Psoas muscle (tissue), 8 donors: Measurements from ENCODE around the gene ZNF385C. TPM values are rescaled to one million over a fixed set of nuclear protein-coding genes. Genes with fewer than 3 reads are reported as not detected.

Experiments
- ATAC-seq, 4 donors: fragments of 200-7000 bp; cut with Tn5 transposase; one replicate each; pipeline ENCODE4 v1.9.1; 2020; ENCODE audit warnings: moderate library complexity in 3 of 4, mild to moderate bottlenecking in 2 of 4
- DNase-seq, 2 donors: peaks; one replicate each; pipeline ENCODE4 v3.0.0-alpha.2; 2020
- H3K27ac ChIP-seq: fragments of 200-600 bp; one replicate; pipeline ENCODE4 v1.8.0; 2022
- H3K27me3 ChIP-seq, 3 donors: fragments of 200-600 bp in 1 of 3; one replicate each; pipeline versions ENCODE4 v1.6.1 to v1.8.0; 2013 to 2022; ENCODE audit warnings: low read length in 2 of 3, mild to moderate bottlenecking in 2 of 3, moderate library complexity in 1 of 3; ENCODE audit not compliant: insufficient read depth in 3 of 3
- H3K36me3 ChIP-seq, 2 donors: fragments of 200-600 bp in 1 of 2; one replicate each; pipeline versions ENCODE4 v1.6.1 to v1.8.0; 2013 to 2022; ENCODE audit warnings: low read depth in 1 of 2, mild to moderate bottlenecking in 1 of 2, moderate library complexity in 1 of 2; ENCODE audit not compliant: insufficient read depth in 1 of 2
- H3K4me1 ChIP-seq: fragments of 200-600 bp; one replicate; pipeline ENCODE4 v1.8.0; 2022
- H3K4me3 ChIP-seq: fragments of 200-600 bp; one replicate; pipeline ENCODE4 v1.8.0; 2022; ENCODE audit warnings: mild to moderate bottlenecking
- H3K9me3 ChIP-seq: fragments of 200-600 bp; one replicate; pipeline ENCODE4 v1.8.0; 2022
- CTCF ChIP-seq: fragments of 200-600 bp; IDR thresholded peaks from one replicate; pipeline ENCODE4 v1.8.0; 2022; ENCODE audit warnings: antibody characterized with exemption
- WGBS, 3 donors: extraction: QIAGEN DNeasy Blood & Tissue Kit; methylation state at CpG; one replicate each; pipeline versions ENCODE4 v1.1.6 to v1.1.7; 2013; 5-methylcytosine and 5-hydroxymethylcytosine counted together
- intact Hi-C, 2 donors: fragments of 100-400 bp; cut with DNase I; formaldehyde crosslinking; loops; one replicate each; pipeline versions ENCODE4 v1.11.0 to v1.14.2; 2022
- polyA plus RNA-seq, 3 donors: library from polyadenylated mRNA; stranded (reverse); fragments of 200-250 nt; gene quantifications; one replicate each; pipeline ENCODE4 v1.2.3, GENCODE V29; 2013
- total RNA-seq, 4 donors: library from RNA; stranded (reverse); fragmentation: NEBNext Ultra II Directional in 2 of 4; extraction: Animal tissue kit (Norgen Biotek cat#: 25700) in 2 of 4; gene quantifications; one replicate each; pipeline versions ENCODE4 v1.2.1 to v1.2.4, GENCODE V29; 2021 to 2023
- donor health status: healthy with polysubstance abuse.
- donor health status: DM: no; HTN: no; CAD: no; lungs with moderate emphysema.
- donor health status: Bipolar disorder and iron deficiency.
- donor health status: healthy.
- donor health status: DM: yes; HTN: yes; CAD: no.
- donor health status: DM: no; HTN: no; CAD: no.
- donor health status: DM: no; HTN: no; CAD: no.
- donor health status: DM: yes; HTN: yes; CAD: no.

The ZNF385C gene
- total and polyA plus RNA-seq, 7 donors: 0.22 to 9.2 (median 0.50) TPM

- 87 to 95% (median 87%) methylated on average over 6 to 9 of the region's 9 CpGs for WGBS, 3 donors
- H3K9me3 ChIP-seq: no peaks in the 10 kb centered on the region
- peaks cover 21% of the 10 kb centered on the region for H3K4me1 ChIP-seq
- DNase-seq (no peak), ATAC-seq (no peak)
- no peak overlapping the region for H3K4me3 ChIP-seq
- no peaks in the 10 kb centered on the region for H3K27me3 ChIP-seq
- intact Hi-C loops: loop anchor here (2.0 to 10.0 kb wide), 2 partner anchors 89 to 291 kb away; no protein-coding TSS in a partner anchor
- no peak overlapping the region for H3K27ac ChIP-seq
- TF ChIP-seq CTCF: no peak
- H3K36me3 ChIP-seq: peaks cover 0 to 54% of the 10 kb centered on the region in 2 donors
These were observed 15.8 kb upstream of the ZNF385C start for GRCh38 chr17:42114118-42114517.

GRCh38 chr17:42113293-42114069 lies 15.2 kb upstream of the ZNF385C start:
- ATAC-seq (no peak), DNase-seq (no peak)
- Histone ChIP-seq H3K4me3 (no peak overlapping the region), H3K27me3 (no peaks in the 10 kb centered on the region), H3K27ac (peak overlapping the region; percentile 85), H3K36me3 (peaks cover 0 to 53% of the 10 kb centered on the region in 2 donors), H3K4me1 (peaks cover 21% of the 10 kb centered on the region), H3K9me3 (no peaks in the 10 kb centered on the region)
- no peak for TF ChIP-seq CTCF
- intact Hi-C loops: loop anchor here (2.0 to 10.0 kb wide), 2 partner anchors 89 to 291 kb away; no protein-coding TSS in a partner anchor
- WGBS, 3 donors: 79 to 86% (median 85%) methylated on average over 27 to 28 of the region's 28 CpGs

GRCh38 chr17:42112552-42113176 lies 14.4 kb upstream of the ZNF385C start, which contains the start of gene DHX58:
DHX58 (minus strand) TSS chr17:42112714; CDS start chr17:42111892, 822 bp downstream.
- Histone ChIP-seq H3K27me3 (no peaks in the 10 kb centered on the region), H3K9me3 (no peaks in the 10 kb centered on the region), H3K36me3 (peaks cover 0 to 46% of the 10 kb centered on the region in 2 donors), H3K4me3 (peak within 1 kb of the TSS; percentile 73), H3K4me1 (peaks cover 21% of the 10 kb centered on the region), H3K27ac (peak within 1 kb of the TSS; percentile 85)
- no peak for TF ChIP-seq CTCF
- intact Hi-C loops: loop anchor here in 1 of 2 donors (10.0 kb wide), 1 partner anchor 292 kb away; no protein-coding TSS in a partner anchor
- ATAC-seq (peak; percentile 53 to 85 (median 73)), DNase-seq (peak; percentile 63 to 81)
- WGBS, 3 donors: 0 to 7% (median 0%) methylated on average over 10 of the region's 10 CpGs

GRCh38 chr17:42111871-42112551 lies 13.7 kb upstream of the ZNF385C start:
- TF ChIP-seq CTCF: no peak
- WGBS, 3 donors: 7 to 11% (median 10%) methylated on average over 12 of the region's 12 CpGs
- H3K9me3 ChIP-seq: no peaks in the 10 kb centered on the region
- peak overlapping the region; percentile 85 for H3K27ac ChIP-seq
- peaks cover 21% of the 10 kb centered on the region for H3K4me1 ChIP-seq
- ATAC-seq: peak; percentile 33 to 68 (median 36)
- no peaks in the 10 kb centered on the region for H3K27me3 ChIP-seq
- peak overlapping the region; percentile 73 for H3K4me3 ChIP-seq
- peaks cover 0 to 40% of the 10 kb centered on the region in 2 donors for H3K36me3 ChIP-seq
- DNase-seq: peak in 1 of 2 donors; percentile 76
- intact Hi-C loops: loop anchor here in 1 of 2 donors (10.0 kb wide), 1 partner anchor 293 kb away; no protein-coding TSS in a partner anchor
